ENCODE measurements around the gene B3GNT3. TPM values are rescaled to one million over a fixed set of nuclear protein-coding genes. Genes with fewer than 3 reads are reported as not detected.

B3GNT3 gene
- total and polyA plus RNA-seq, 2 of the 8 experiments (the other 6 are each of a cell fraction or from before 2014, with no cell fraction given) = 1.5 TPM

DNA sequence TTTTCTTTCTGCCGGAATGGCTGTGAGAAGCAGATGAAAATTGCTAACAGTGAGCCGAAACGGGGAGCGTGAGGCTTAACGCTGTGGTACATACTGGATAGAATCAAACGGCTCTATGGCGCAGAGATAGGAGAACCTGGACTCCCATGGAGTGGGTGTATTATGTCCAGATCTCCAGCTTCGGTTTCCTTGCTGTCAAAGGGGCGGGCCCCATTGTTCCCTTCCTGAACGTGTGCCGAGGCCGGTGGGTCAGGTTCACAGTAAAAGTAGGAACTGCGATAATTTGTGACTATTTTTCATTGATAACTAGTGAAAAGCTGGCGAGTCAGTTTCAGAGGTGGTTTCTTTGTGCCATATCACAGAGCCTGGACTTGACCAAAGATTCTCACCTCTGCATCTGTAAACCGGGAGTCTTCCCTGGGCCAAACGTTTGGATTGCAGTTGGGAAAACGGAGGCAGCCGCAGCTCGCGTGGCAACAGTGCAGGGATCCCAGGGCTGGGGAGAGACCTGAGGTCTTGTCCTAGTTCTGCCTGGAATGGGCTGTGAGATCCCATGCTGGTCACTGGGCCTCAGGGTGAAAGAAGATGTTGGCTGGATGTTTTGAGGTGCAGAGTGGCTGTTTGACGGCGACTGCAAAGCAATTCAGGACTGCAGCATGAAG lies 65.5 kb downstream of the B3GNT3 start:
- FAIRE-seq = no peak
- POLR2A ChIA-PET (ENCODE audit: partially characterized antibody) = interaction anchor here (0.7 to 20.2 kb wide), 35 partner anchors 9 to 462 kb away, joined by 3 to 392 read pairs (median 5); partner anchors contain the start of genes B3GNT3, CCDC124, JAK3 and PIK3R2
- TF ChIP-seq, protein P1, sequence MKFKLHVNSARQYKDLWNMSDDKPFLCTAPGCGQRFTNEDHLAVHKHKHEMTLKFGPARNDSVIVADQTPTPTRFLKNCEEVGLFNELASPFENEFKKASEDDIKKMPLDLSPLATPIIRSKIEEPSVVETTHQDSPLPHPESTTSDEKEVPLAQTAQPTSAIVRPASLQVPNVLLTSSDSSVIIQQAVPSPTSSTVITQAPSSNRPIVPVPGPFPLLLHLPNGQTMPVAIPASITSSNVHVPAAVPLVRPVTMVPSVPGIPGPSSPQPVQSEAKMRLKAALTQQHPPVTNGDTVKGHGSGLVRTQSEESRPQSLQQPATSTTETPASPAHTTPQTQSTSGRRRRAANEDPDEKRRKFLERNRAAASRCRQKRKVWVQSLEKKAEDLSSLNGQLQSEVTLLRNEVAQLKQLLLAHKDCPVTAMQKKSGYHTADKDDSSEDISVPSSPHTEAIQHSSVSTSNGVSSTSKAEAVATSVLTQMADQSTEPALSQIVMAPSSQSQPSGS (IDR thresholded peaks at IDR 0.05; ENCODE audit: low read length) = 0 out of 2 replicates have a peak, but pooled peaks have one; percentile 82
- no peak for TF ChIP-seq SUZ12 (IDR thresholded peaks at IDR 0.05; ENCODE audit: low read length)
- TF ChIP-seq BRCA1 (IDR thresholded peaks at IDR 0.05; ENCODE audit: low read depth, low read length) = no peak
- TF ChIP-seq SP2 (IDR thresholded peaks at IDR 0.05; ENCODE audit: low read length) = no peak
- TF ChIP-seq RBBP5 (IDR thresholded peaks at IDR 0.05; ENCODE audit: borderline replicate concordance, low read depth, low read length) = no peak

More for the DNA sequence above, 65.5 kb downstream of the B3GNT3 start:
- H4K20me1 ChIP-seq (replicated peaks in 1 of 2; ENCODE audit: control insufficient read depth in 1 of 2, insufficient read depth in 2 of 2, low read length in 2 of 2) = peaks cover 16 to 26% of the 10 kb centered on the region in 2 experiments
- peaks cover 32 to 49% (median 40%) of the 10 kb centered on the region in 4 experiments for H3K36me3 ChIP-seq (ENCODE audit: control insufficient read depth in 2 of 4, insufficient read depth in 4 of 4, low read length in 3 of 4)
- peak overlapping the region; percentile 93 for H3K56ac ChIP-seq (replicated peaks; ENCODE audit: insufficient read length, low read depth, low read length)
- peak overlapping the region; percentile 94 for H3K27ac ChIP-seq (ENCODE audit: low read depth, low read length)
- peak overlapping the region; percentile 84 for H4K8ac ChIP-seq (ENCODE audit: extremely low read depth, insufficient read depth, low read length)
- peaks cover 6% of the 10 kb centered on the region; the same call in 1 of the 2 replicates for H3K79me1 ChIP-seq (ENCODE audit: low read depth, low read length)
- peak overlapping the region; percentile 99 for H3K18ac ChIP-seq (ENCODE audit: extremely low read depth, low read length)
- H2AFZ ChIP-seq (ENCODE audit: low read length) = no peak overlapping the region
- H2BK20ac ChIP-seq (ENCODE audit: low read length) = no peak overlapping the region
- no peaks in the 10 kb centered on the region for H3K27me3 ChIP-seq (replicated peaks in 1 of 4; ENCODE audit: control insufficient read depth in 3 of 4, extremely low read depth in 1 of 4, insufficient read depth in 3 of 4, low read length in 3 of 4)
- 2% methylated on average over 22 of the region's 22 CpGs; no CpG with 5 or more reads in 1 of the 2 experiments for WGBS, 2 experiments (ENCODE audit: extremely low coverage in 1 of 2, insufficient coverage in 1 of 2, insufficient read length in 1 of 2, insufficient replicate concordance in 2 of 2, low coverage in 1 of 2, low lambda C conversion rate in 2 of 2, missing lambda C conversion rate in 1 of 2)
- no peak overlapping the region for H2BK15ac ChIP-seq (ENCODE audit: low read length)
- peak overlapping the region; percentile 88 for H3K4ac ChIP-seq (replicated peaks; ENCODE audit: insufficient read length, low read depth, low read length)
- peaks cover 15% of the 10 kb centered on the region for H3K23me2 ChIP-seq (ENCODE audit: low read depth, low read length)
- H2BK5ac ChIP-seq (ENCODE audit: low read depth, low read length) = peak overlapping the region; percentile 92
- peaks cover 15 to 28% of the 10 kb centered on the region in 2 experiments for H3K79me2 ChIP-seq (ENCODE audit: control insufficient read depth in 1 of 2, insufficient read depth in 2 of 2, low read length in 2 of 2)
- H2BK120ac ChIP-seq (replicated peaks; ENCODE audit: low read depth, low read length) = peak overlapping the region; percentile 31
- peak overlapping the region; percentile 98 to 100 (median 99) for H3K4me3 ChIP-seq (ENCODE audit: extremely low read depth in 1 of 4, insufficient read depth in 2 of 4, low read depth in 3 of 4, low read length in 4 of 4)
- peak overlapping the region; percentile 67 for H4K5ac ChIP-seq (ENCODE audit: insufficient read length, low read depth, low read length)
- peaks cover 0 to 13% (median 6%) of the 10 kb centered on the region in 4 experiments; a peak in 4 of 7 replicates for H3K4me1 ChIP-seq (replicated peaks in 1 of 4; ENCODE audit: control insufficient read depth in 3 of 4, insufficient read depth in 4 of 4, low read length in 3 of 4)
- H3K23ac ChIP-seq (ENCODE audit: insufficient read length) = no peak overlapping the region
- H2AK5ac ChIP-seq (ENCODE audit: low read depth, low read length) = 0 out of 2 replicates have a peak overlapping the region, but pooled peaks have one; percentile 90
- no peak overlapping the region for H2BK12ac ChIP-seq (ENCODE audit: low read depth, low read length)
- CTCF ChIA-PET (ENCODE audit: partially characterized antibody) = interaction anchor here (0.6 to 2.1 kb wide), 5 partner anchors 10 to 144 kb away, joined by 3 to 16 read pairs (median 5); partner anchors contain the start of gene SLC5A5
- H3K14ac ChIP-seq (ENCODE audit: insufficient read length) = peak overlapping the region; percentile 74
- no peaks in the 10 kb centered on the region for H3K9me3 ChIP-seq (ENCODE audit: insufficient read depth in 2 of 2, low read depth in 1 of 2, low read length in 1 of 2)
- peak overlapping the region; percentile 63 for H4K91ac ChIP-seq (replicated peaks; ENCODE audit: insufficient read length, low read length)
- no peak for DNase-seq (ENCODE audit: low read depth in 1 of 2, low spot score in 2 of 2)
- H3K4me2 ChIP-seq (ENCODE audit: insufficient read depth in 1 of 2, low read depth in 2 of 2, low read length in 2 of 2) = peak overlapping the region; percentile 93 to 98
- H3K9ac ChIP-seq (replicated peaks in 1 of 4; ENCODE audit: extremely low read depth in 1 of 4, low read depth in 3 of 4, low read length in 3 of 4) = peak overlapping the region; percentile 94 to 96 (median 95)
